Non-pigmented ciliary epithelial cell (primary cell): ENCODE measurements around the gene TMEM207.
"Not testable (repeated sequence)": the region's sequence is repeated elsewhere in the genome, so short reads cannot be mapped to it uniquely, and the experiment has no call there.

Experiments
- DNase-seq: peaks from one replicate; pipeline ENCODE4 v3.0.0-alpha.2; 2010; ENCODE audit warnings: low read depth

The TMEM207 gene

GRCh38 chr3:190449801-190450200 lies at the start of gene TMEM207:
Gene TMEM207, minus strand, starts transcription at chr3:190449901. Its CDS starts 92 bp downstream, at chr3:190449809.
- no peak for DNase-seq

GRCh38 chr3:190499122-190499521 lies 49.4 kb upstream of the TMEM207 start:
- no peak for DNase-seq

GRCh38 chr3:190498293-190498692 lies 48.6 kb upstream of the TMEM207 start:
- DNase-seq = no peak

DNA sequence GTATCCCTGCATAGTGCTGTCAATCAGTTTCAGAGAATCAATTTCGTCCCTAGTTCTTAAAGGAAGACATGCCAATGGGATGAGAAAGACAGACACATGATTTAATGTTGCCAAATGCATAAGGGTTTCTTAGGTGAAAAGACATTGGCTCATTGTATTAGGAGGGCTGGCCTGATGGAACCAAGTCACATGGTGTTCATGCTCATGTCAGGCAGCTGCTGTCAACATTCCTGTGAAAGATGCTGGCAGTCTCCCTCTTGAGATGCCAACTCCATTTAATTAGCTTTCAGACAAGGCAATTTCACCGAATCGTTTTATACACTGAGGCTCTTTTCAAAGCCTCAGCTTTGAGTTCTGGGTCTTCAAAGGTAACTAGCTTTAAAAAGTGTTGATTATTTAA lies 48.1 kb upstream of the TMEM207 start:
- no peak for DNase-seq

DNA sequence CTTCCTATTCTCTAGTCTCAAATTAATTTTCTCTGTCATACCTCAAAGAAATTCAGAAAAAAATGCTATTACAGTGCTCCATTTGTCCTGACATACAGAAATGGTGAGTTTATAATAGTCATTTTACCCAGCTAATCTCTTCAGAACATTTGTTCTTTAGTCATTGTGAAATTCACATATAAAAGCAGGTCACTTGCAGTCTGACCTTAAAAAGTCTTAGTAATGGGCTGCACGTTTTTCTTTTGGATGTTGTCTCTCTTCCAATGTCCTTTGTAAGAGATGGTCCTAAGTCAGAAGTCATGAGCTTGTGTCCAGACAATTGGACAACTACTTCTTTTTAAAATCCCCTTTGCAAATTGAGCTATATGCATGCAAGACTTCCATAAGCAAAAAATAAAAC lies 47.2 kb upstream of the TMEM207 start:
- no peak for DNase-seq

DNA sequence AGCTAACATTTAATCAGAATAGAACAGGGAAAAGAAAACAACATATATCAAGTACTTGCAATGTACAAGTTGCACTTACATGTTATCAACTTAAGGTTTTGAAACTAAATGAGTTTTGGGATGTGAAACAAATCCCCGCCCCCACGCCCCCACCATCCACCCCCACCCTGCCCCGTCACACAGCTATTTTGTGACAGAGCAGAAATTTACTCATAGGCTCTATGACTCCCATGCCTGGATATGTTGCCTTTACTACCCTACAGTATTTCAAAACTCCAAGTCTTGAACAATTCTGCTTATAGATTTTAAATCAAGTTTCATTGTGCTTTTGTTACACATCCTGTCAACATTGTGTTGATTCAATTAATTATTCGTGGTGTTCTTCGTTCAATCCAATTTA lies 46.1 kb upstream of the TMEM207 start:
- DNase-seq = no peak

GRCh38 chr3:190495354-190495753 lies 45.7 kb upstream of the TMEM207 start:
- no peak for DNase-seq

DNA sequence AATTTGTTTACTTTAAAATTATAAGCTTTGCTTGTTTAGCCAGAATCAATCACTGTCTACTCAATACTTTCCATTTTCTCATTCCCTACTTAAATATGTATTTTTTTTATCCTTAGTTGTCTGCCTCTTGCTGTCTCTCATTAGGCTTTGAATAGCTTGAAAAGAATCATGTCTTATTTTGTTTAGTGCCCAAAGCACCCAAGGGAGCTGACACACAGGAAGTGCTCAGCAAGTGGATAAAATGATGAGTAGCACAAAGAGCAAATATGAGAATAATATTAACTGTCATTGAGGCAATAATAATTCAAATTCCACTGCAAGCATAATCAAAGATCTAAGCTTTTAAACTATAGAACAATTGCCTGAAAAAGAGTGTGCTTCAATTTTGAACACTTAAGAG lies 45.2 kb upstream of the TMEM207 start:
- no peak for DNase-seq

- DNase-seq = no peak
These were observed 43.3 kb upstream of the TMEM207 start for GRCh38 chr3:190492966-190493365.

DNA sequence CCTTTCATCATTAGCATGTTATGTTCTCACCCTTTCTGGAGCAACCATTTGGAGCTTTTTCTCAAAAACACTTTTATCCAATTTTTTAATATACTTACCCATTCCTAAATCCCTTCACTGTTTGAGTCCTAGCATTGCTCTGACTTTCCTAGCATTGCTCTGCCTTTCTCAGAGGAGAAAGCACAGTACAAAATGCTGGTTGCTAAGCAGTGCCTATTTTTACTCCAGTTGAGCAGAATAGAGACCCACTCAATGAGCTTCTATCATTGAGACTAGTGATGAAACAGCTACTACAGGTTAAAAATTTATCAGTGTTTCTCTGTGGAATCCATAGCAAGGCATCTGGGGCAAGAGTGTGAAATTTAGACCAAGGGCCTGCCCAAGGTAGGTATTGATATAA lies 42.4 kb upstream of the TMEM207 start:
- DNase-seq = no peak

GRCh38 chr3:190491533-190492054 lies 41.9 kb upstream of the TMEM207 start:
- no peak for DNase-seq

GRCh38 chr3:190486908-190487607 lies 37.4 kb upstream of the TMEM207 start:
- DNase-seq = no peak

GRCh38 chr3:190486533-190486864 lies 36.8 kb upstream of the TMEM207 start:
- DNase-seq = no peak

DNA sequence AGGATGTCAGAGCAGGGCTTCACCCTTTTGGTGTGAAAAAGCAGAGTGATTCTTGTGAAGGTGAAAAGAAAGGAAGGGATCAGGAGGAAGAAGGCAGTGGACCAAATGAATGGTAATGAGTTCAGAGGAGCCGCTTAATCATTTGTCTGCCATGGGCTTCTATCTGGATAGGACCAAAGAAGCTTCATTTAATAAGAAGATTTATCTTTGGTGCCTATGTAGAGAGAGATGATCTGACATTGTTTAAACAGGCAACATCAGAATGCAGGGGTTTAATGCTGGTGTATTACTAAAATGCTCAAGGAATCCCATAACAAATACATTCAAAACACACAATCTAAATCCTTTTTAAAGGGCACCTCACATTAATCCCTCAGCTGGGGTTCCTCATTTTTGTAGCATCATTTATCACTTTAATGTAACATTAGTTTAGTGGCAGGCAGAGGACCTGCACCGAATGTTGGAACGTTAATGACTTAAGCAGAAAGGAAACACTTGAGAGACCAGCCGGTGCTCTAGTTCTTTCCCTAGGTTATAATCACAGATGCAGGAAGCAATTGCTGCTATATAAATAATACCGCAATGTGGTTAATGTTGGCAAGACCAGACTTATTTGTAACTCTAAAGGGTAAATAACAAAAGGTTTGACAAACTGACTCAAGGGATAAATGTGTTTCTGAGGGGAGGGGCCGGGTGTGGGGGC lies 36.3 kb upstream of the TMEM207 start:
- no peak for DNase-seq

DNA sequence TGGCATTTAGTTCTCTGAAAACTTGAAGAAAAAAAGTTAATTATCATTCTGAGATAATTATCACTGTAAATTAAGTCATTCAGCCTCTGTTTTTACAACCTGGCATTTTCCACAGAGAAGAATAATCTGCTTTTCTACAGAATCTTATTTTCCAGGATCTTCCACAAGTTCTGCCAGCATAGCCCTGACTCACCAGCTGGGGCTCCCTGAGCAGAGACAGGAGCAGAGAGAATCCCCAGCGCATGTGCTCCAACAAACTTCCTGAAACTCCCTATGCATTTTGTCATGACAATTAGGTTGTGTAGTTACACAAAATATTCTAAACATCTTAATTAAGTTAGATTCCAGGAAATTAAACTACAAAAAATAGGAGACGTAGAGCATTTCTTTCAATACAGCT lies 32.1 kb upstream of the TMEM207 start:
- no peak for DNase-seq

- not testable (repeated sequence) for DNase-seq
These were observed 23.6 kb upstream of the TMEM207 start for GRCh38 chr3:190473261-190473660.

- no peak for DNase-seq
These were observed 18.2 kb upstream of the TMEM207 start for GRCh38 chr3:190467922-190468321.

DNA sequence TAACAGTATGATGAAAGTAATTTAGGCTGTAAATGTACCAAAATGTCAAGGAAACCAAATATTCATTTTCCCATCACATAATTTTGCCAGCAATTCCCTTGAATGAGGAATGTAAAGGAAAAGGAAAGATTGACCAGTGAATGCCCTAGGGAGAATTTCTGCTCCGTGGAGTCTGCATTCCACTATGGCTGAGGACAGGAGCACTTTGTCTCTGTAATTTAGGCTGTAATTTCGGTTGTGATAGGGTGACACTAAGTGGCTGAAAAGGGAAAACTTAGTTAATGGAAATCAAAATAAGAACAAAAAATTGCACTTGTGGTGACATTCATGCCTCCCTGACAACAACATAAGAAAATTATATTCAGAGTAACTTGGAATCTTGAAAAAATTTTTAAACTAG lies 8.3 kb upstream of the TMEM207 start:
- DNase-seq = no peak

DNA sequence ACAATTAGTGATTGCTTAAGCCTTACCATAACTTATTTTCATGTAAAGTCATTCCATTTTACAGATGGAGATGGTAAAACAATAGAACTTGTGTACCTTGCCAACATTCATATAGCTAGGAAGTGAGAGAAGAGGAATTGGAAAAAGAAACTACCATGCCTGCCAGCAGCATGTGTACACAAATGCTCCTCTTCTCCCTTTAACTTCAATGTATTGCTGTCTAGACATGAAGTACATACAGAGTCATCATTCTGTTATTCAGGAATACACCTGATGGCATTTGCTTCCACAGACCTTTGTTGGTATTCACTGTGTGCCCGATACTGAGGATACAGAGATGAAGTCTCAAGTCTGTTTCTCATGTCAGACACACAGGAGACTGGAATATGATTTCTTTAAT lies 7.1 kb upstream of the TMEM207 start:
- DNase-seq = no peak

DNA sequence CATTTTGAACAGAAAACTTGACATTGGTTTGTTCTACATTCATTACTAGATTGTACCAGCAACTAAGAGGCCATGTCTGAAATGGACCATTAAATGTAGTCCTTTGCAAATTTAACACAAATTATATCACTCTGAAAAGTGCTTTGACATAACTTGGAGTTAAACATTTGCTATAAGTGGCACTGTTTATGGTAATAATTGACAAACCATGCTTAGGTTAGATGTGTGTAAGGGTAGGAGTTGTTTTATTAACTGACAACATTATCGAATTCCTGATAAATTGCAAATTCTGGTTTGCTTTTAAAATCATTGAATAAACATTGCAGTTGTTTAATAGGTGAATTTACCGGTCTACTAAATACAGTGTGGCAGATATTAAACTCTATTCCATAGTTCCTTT lies 6.1 kb upstream of the TMEM207 start:
- DNase-seq = no peak

GRCh38 chr3:190448256-190448655 lies 1.4 kb downstream of the TMEM207 start:
- DNase-seq = no peak

- DNase-seq = no peak
These were observed 3.0 kb downstream of the TMEM207 start for GRCh38 chr3:190446573-190447279.

- no peak for DNase-seq
These were observed 5.0 kb downstream of the TMEM207 start for GRCh38 chr3:190444576-190445145.
